Activated CD8-positive, alpha-beta memory T cell treated with anti-CD3 and anti-CD28 coated beads for 48 hours (primary cell): ENCODE results near the gene APRT.
"Not testable (repeated sequence)": the region's sequence is repeated elsewhere in the genome, so short reads cannot be mapped to it uniquely, and the experiment has no call there.

Source experiments
- DNase-seq, 3 experiments: peaks; one replicate each; pipeline ENCODE4 v3.0.0-alpha.2; 2020; ENCODE audit warnings: low read depth in 2 of 3, low spot score in 2 of 3

Gene APRT

DNA sequence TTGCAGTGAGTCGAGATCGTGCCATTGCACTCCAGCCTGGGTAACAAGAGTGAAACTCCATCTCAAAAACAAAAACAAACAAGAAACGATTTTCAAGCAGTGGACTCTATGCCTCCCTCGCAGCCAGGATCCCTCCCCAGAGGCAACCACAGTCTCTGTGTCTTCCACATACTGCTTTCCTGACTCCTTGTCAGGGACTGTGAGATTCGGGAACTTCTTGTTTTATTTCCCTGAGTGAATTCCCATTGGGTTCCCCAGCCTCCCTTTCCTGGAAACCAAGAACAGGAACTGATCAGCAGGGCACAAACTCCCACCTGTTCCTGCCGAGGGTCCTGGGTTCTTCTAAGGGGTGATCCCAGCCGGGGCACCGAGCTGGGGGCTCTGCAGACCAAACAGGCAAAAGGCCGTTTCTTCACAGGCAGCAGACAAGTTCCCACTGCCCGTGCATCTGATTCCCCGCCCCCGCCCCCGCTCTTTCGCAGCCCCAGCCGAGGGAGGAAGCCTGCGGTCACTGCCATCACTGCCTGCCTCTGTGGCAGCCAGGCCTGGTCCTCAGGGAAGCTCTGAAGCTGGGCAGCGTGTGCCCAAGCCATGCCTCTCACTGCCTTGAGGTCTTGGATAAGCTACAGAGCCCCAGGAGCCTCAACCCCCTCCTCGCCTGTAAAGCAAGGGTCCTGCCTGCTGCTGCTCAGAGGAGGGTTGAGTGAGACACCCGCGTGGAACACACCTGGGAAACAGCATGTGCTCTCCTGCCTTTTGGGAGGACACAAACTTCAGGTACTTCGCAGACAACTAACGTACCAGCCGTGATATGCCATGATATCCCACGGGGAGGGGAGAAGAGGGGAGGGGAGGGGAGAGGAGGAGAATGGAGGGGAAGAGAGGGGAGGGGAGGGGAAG, 21.2 kb downstream of the APRT start:
- no peak for DNase-seq

DNA sequence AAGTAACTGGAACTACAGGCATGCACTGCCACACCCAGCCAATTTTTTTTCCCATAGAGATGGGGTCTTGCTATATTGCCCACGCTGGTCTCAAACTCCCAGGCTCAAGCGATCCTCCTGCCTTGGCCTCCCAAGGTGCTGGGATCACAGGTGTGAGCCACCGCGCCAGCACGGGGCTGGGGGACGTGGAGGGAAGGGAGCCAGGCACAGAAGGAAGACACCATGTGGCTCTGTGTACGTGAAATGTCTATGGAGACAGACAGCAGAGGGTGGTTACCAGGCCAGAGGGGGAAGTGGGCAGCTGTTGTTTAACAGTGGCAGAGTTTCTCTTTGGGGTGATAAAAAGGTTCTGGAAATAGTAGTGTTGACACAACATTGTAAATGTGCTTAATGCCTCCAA, 22.1 kb downstream of the APRT start:
- no peak for DNase-seq

DNA sequence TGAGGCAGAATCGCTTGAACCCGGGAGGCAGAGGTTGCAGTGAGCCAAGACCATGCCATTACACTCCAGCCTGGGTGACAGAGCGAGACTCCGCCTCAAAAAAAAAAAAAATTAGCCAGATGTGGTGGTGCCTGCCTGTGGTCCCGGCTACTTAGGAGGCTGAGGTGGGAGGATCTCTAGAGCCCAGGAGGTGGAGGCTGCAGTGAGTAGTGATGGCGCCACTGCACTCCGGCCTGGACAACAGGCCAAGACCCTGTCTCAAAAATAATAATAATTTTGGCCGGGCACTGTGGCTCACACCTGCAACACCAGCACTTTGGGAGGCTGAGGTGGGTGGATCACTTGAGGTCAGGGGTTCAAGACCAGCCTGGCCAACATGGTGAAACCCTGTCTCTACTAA, 23.0 kb downstream of the APRT start:
- DNase-seq = not testable (repeated sequence)

DNA sequence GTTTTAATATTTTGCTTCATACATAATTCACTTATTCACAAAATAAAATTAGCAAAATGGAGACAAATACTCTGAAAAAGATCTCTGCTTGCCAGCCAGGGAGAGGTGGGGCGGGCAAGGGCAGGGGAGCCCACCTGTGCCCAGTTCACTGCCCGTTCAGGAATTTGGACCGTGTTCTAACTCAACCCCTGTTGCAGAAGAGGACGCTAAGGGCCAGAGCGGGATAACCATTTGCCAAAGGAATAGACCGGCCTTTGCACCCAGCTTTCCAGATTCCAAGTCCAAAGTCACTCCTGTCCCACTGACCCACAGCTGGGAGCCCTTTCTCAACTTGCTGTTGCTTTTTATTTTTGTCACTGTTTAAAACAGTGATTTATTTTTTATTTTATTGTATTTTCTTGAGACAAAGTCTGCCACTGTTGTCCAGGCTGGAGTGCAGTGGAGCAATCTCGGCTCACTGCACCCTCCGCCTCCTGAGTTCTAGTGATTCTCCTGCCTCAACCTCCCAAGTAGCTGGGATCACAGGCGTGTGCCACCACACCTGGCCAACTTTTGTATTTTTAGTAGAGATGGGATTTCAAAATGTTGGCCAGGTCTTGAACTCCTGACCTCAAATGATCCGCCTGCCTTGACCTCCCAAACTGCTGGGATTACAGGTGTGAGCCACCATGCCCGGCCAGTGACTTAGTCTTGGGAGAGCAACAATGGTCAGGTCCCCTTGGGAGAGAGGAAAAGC, 24.0 kb downstream of the APRT start:
- DNase-seq = no peak

DNA sequence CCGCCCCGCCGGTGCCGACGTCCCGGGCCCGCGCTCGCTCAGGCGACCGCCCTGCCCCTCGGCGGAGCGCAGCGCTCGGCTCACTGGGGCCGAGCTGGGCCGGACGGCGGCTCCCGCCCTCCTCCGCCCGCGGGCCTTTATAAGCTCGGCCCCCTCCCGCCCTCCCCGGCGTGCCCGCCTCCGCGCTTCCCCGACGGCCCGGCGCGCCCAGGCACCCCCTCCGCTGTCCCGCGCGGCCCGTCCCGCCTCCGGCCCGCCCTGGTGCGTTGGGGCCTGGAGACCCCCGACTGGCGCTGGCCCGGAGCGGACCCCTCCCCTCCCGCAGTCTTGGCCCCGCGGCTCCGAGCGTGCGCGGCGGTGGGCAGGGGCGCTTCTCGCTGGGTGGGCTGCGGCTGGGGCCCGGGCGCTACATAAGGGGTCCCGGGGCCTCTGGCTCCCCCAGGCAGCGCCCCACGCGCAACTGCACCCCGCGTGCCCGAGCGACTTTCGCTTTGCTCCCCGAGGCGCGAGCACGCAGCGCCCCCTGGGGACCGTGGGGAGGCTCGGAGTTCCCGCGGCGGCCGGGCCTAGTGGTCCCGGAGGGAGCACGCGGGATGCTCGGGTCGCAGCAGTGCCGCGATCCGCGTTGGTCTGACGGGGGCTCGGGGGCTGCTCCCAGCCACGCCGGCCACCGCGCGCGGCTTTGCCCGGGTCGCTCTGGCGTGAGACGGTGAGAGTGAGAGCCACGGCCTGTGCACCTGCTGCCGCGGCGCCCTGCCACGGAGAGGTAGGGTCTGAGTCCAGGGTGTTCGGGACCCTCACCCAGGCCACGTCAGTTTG, 26.4 kb downstream of the APRT start, which contains the start of gene PIEZO1:
Gene PIEZO1 (minus strand): TSS at position 115 of the 819 bp plus-strand sequence. CDS start 256 bp downstream, outside the sequence.
- DNase-seq = no peak

DNA sequence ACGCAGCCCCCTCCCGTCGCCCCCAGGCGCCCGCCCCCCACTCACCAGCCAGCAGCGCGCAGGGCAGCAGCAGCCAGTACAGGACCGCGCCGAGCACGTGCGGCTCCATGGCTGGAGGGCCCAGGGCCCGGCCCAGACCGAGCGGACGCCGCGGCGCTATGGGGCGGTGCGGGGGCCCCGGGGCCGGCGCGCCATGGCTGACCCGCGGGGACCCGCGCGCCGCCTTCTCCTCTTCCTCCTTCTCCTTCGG, 26.9 kb downstream of the APRT start:
- DNase-seq = no peak

DNA sequence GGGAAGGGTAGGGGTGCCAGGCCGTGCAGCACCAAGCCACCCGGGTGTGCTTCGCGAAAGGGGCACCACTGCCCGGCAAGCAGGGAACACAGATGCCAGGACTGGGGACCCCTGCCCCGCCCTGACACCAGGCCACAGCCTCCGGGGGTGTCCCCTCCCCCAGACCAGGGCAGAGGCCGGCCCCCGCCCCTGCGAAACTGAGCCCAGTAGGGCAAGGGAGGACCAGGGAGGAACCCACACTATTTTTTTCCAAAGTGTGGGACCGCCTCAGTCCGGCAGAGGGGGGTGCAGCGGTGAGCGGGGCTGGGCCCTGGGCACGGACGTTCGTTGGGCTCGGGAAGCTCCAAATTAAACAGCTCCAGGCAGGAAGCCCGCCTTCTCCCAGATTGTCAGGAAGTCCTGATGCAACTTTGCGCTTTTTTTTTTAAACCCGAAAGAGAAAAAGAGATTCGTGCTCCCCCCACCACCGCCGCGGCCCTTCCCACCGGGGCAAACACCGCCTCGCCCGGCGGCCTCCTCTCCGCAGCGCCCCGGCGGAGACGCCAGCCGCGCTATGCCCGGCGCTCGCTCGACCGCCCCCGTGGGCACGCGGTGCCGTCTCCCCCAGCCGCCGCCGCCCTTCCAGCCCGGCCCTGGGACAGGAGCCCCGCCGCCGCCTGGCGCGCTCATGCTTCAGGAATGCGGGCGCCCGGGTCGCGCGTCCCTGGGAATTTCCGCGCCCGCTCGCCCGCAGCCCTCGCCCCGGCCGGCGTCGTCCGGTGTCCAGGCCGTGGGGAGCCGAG, 27.5 kb downstream of the APRT start:
- no peak for DNase-seq

DNA sequence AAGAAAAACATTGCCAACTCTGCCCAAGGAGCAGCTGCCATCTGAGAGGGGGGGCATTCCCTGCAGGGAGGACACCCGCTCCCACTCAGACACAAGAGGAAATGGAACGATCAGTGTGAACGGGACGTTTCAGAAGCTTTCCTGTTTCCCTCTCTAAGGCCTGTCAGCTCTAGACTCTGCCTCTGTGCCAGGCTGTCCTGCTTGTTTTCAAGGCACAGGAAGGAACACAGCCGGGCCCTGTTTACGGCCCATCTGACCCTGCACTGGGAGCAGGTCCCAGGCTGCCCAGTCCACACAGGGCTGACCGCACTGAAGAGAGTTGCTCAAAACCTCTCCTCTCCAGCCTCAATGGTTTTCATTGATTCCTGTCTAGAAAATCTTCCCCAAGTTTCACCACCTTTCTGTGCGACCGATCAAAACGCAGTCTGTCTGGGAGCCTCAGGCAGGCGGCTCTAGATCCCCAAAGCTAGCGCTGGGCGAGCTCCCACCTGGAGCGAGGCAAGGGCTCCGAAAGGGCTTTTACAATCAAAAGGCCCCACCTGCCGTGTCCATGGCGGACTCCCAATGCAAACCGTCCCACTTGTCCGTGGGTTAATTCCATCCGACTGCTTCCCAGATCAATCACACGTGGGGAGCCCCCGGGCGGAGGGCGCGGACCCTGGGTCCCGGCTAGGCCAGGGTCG, 28.2 kb downstream of the APRT start:
- no peak for DNase-seq

DNA sequence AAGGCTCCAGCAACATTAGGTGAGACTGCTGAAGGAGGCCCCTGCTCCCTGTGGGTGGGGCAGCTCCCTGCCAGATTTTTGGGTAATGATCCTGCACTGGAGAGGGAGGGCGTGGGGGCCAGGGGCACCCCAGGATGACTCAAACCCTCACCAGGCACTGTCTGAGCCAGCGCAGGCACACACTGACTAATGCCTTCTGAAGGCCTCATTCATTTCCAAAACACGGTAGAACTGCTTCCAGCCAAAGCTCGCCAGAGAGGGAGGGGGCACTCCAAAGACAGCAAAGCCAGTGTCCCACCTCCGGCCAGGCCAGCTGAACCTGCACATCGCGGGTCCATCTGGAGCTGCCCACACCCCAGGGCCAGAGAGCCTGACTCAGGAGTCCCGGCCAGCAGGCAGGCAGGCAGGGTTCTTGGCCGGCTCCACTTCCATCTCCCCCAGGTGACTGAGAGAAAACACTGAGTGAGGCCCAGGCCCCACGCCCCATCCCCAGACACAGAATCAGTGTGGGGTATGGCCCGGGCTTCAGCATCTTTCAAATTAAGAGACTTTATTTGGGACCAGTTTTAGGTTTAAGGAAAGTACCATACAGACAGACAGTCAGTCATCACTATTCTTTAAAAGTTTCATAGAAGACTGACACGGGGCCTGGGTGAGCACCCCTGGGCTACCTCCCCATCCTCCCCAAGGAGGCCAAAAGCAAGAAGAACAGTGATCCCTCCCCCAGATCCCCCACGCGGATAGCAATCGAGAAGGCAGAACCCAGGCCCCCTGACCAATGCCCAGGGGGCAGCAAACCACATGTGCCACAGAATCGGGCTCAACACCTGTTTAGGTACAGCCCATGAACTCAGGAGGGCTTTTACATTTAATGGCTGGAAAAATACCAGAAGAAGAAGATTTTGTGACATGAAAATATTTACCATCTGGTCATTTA, 29.0 kb downstream of the APRT start:
- peak in 1 of 3 experiments; percentile 66 for DNase-seq

DNA sequence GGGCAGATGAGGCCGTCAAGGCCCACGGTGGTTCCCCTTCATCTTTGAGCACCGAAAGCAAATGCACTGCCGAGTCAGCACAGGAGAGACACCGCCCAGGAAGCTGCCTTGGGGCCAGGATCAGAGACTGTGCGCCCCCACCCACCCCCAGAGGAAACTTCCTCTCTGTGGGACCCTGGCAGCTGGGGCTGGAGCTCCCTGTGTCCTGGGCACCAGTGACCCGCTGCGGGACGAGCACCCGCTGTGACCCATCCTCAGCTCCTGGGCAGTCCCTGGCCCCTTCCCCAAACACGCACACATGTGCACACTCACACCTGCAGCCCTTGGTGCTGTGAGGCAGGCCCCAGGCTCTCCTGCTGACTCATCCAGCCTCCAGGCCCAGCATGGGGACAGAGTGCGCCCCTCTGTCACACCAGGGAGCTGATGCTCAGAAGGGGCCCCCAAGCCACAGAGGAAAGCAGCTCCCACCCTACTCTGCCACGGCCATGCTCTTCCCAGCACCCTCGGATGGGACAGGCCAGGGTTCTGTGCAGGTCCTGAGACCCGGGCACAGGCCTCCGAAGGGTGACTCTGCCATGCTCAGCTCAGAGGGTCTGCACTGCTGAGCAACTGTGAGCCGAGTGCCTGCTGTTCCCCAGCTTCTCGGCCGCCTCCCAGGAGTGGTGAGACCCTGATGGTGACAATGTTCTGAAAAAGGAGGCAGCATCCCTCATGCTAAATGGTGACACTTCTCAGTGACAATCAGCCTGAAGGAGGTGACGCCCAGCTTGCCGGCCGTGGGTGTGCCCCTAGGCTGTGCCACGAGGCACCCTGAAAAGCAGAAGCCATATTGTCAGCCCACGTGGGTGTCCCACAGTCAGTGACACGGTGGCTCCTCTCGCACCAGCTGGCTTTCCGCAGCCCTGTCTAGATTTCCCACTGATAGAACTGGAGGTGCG, 30.3 kb downstream of the APRT start:
- no peak for DNase-seq

DNA sequence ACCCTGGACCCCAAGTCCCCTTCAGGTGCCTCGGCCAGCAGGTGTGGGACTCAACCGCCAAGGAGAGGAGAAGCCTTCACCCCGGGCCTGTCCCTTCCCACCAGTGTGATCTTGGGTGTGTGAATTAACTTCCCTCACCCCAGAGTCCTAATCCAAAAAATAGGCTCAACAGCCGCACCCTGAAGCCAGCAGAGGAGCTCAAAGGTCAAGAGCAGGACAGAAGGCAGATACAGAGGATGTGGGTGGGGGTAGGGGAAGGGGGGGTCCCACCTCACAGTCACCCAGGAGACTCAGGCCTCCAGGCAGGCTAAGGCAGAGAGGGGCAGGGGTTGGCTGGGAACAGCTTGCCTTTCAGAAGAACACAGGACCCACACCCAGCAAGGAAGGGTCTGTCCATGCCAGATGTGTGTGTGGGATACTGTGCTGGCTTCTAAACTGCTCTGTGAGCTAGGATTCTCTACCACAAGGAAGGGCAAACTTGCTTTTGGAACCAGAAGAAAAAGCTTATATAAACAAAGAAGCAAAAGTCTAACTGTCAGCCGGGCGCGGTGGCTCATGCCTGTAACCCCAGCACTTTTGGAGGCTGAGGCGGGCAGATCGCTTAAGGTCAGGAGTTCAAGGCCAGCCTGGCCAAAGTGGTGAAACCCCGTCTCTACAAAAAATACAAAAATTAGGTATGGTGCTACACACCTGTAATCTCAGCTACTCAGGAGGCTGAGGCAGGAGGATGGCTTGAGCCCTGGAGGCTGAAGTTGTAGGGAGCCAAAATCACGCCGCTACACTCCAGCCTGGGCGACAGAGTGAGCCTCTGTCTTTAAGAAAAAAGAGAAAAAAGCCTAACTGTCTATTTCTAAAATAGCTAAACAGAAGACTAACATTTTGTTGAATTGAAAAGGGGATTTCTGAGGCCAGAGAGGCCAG, 31.3 kb downstream of the APRT start:
- no peak for DNase-seq

DNA sequence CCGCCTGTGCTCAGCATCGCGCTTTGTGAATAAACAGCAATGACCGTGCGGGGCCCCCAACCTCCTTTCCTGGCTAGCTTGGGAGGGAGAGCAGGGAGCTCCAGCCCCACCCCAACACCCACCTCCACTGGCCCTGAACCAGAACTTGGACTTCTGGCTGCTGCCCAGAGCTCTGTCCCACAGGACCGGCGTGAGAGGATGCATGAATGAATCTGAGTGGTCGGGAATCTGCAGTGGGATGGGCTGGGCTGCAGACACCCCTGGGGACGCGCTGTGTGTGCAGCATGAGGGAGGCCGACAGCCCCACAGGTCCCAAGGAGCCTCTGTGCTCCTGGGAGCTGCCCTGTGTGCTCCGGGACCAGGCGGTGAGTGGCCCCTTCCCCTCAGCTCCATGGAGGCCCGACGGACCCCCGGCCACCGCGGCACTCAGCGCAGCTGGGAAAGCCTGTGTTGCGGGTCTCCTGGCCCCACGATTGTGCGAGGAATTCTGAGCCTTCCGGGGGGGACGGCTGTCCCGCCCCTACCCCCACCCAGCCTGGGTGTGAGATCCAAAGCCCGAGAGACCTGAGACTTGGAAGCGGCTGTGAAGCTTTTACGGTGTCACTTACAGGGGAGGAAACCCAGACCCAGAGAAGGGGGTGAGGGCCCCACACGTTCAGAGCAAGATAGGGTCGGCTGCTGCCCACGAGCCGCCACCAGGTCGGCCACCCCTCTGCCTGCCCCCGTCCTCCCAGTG, 32.2 kb downstream of the APRT start:
- DNase-seq = no peak

DNA sequence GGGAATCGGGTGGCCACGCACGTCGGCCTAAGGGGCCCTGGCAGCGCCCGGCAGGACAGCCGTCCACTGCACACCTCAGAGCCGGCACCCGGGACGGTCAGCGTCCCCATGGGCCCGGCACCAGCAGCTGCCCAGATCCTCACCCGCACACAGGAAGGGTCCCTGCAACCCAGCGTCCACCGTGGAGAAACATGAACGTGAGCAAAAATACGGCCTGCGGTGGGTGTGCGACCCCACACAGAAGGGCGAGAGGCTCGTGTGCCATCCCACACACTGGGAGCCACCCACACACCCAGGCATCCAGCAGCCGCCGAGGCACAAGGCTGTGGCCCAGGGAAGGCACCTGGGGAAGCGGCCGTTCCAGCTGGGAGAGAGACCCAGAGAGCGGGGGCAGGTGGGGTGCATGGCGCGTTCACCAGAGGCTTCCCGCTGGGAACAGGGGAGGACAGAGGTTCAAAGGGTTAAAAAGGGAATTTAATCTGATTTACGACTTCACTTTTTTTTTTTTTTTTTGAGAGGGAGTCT, 33.1 kb downstream of the APRT start:
- DNase-seq = no peak

DNA sequence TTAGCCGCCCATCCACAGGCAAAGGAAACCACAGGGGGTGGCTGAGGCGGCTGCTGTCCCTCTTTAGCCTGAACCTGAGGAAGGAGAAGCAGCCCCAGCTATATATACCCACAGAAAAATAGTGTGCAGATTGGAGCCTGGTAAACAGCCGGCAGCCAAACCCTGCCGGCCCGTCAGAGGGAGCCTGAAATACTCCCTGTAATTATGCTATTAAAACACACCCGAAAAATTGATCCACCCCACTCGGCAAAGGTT, 33.5 kb downstream of the APRT start:
- no peak for DNase-seq

DNA sequence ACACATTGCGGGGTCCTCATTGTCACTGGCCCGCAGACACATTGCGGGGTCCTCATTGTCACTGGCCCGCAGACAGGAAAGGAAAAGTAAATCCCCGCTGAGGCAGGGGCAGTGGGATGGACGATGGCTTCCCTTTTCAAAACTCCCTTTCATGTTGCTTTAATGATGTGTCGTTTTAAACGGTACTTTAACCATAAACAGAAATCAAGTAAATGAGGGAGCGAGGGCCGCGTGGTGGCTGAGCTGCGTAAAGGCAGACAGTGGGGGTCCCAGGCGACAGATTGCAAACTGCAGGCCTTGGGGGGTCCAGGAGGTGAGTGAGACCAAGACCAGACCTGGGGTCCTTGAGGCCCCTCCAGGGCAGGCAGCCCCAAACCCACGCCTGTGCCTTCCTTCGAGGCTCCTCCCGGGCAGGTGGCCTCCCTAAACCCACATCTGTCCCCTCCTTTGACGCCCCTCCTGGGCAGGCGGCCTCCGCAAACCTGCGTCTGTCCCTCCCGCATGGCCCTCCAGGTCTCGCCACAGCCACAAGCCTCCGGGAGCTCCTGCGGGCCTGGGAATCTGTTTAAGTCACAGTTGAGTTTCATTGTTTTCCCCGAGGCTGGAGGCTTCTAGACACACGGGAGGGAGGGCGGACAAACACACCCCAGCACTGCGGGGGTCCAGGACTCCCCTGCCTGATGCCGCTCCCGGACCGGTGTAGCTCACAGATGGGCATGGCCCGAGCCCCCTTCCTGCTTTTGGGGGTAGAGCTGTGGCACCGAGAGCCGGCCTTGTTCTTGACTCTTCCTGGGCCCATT, 34.1 kb downstream of the APRT start:
- DNase-seq = no peak

DNA sequence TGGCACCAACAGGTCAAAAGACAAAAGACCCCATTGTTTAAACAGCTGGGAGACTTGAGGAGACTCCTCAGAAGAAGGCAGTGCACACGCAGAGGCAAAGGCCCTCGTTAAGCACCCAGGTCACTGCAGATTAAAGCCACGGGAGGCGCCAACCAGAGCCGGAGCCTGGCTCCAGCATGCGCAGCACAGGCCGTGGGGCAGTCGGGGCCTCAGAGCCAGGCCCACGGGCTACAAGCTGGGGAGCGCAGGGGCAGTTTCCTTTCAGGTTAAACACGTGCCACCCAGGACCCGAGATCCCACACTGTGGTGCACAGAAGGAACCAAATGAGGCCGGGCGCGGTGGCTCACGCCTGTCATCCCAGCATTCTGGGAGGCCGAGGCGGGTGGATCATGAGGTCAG, 35.9 kb downstream of the APRT start:
- DNase-seq = no peak
